Measurements from ENCODE around the gene FRS3. TPM values are rescaled to one million over a fixed set of nuclear protein-coding genes. Genes with fewer than 3 reads are reported as not detected.

Gene FRS3
- total RNA-seq, 1 experiment from 2014 or later, result 4.3 TPM

DNA sequence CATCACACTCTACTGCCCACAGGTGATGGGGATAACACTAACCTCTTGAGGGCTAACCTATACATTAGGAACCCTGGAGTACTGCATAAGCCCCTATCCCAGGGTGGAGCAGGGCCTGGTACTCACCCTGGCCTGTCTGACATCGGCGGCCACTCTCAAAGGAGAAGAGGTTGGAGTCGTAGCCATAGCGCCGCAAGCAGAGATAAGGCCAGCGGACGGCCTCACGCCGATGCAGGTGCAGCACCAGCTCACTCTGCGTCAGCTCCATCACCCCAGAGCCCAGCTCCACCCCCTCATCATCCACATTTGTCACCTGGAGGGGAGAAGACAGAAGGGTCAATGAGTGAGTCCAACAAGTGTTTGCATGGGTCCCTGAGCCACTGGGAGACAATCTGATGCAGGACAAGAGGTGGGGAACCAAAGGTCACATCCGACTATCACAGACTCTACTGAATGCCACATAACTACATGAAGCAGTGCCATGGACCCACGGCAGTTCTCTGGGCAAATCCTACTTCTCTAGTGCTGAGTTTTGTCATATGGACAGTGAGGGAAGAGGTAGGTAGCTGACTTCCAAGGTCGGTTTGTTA lies 4.3 kb downstream of the FRS3 start:
- Mint-ChIP-seq H3K9me3 (ENCODE audit: unreplicated experiment) (no peaks in the 10 kb centered on the region), H3K36me3 (ENCODE audit: insufficient read depth, unreplicated experiment) (peaks cover 11% of the 10 kb centered on the region), H3K4me3 (ENCODE audit: unreplicated experiment) (no peak overlapping the region), H3K27me3 (ENCODE audit: insufficient read depth, unreplicated experiment) (no peaks in the 10 kb centered on the region), H3K4me1 (ENCODE audit: low read depth, unreplicated experiment) (no peaks in the 10 kb centered on the region), H3K27ac (ENCODE audit: unreplicated experiment) (no peak overlapping the region)
- Histone ChIP-seq H3K4me1 (no peaks in the 10 kb centered on the region), H3K4me3 (ENCODE audit: low read depth, low read length) (no peak overlapping the region), H3K36me3 (ENCODE audit: control insufficient read depth, insufficient read depth, low read length) (peaks cover 5% of the 10 kb centered on the region), H3K27me3 (replicated peaks; ENCODE audit: control insufficient read depth, insufficient read depth, low read length) (no peaks in the 10 kb centered on the region), H3K9me3 (no peaks in the 10 kb centered on the region)
- DNase-seq, result no peak
- ChIA-PET POLR2A (no interaction called here), CTCF (interaction anchor here (0.6 to 2.3 kb wide), 8 partner anchors 12 to 120 kb away, joined by 3 to 11 read pairs (median 4); partner anchors contain the start of genes TOMM6 and USP49)
- intact Hi-C loops (cut with micrococcal nuclease; ENCODE audit: unreplicated experiment), result no loop called here
- TF ChIP-seq CTCF (IDR thresholded peaks at IDR 0.05; ENCODE audit: insufficient read depth in 1 of 2, low read depth in 1 of 2, low read length in 1 of 2, severe bottlenecking in 1 of 2, unreplicated experiment in 1 of 2), result no peak
- no TSS peak for BruUV-seq (replicated peaks)

DNA sequence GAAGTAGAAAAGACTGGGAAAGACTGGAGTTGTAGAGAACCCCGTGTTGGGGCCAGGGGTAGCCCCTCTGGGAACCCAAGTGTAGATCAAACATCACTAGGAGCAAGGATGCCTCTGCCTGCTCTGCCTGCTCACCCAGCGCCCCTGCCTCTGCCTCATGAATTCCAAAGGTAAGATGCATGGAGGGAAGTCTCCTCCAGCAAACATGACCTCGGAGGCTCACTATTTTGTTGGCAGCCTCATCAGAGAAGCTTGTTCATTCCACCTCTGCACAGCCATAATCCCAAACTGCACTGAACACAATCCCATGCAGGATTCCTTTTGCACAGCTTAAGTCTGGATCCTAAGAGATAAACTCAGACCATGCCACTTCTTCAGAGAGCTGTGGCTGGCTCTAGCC lies 4.9 kb downstream of the FRS3 start:
- H3K36me3 ChIP-seq (ENCODE audit: control insufficient read depth, insufficient read depth, low read length), result peaks cover 5% of the 10 kb centered on the region
- intact Hi-C loops (cut with micrococcal nuclease; ENCODE audit: unreplicated experiment), result no loop called here
- CTCF ChIA-PET, result interaction anchor here (0.7 to 2.3 kb wide), 4 partner anchors 12 to 62 kb away, joined by 3 to 11 read pairs (median 5); partner anchors contain the start of gene TOMM6

More for the DNA sequence above, 4.9 kb downstream of the FRS3 start:
- H3K9me3 Mint-ChIP-seq (ENCODE audit: unreplicated experiment), result no peaks in the 10 kb centered on the region
- H3K27ac Mint-ChIP-seq (ENCODE audit: unreplicated experiment), result no peak overlapping the region
- no peaks in the 10 kb centered on the region for H3K4me1 Mint-ChIP-seq (ENCODE audit: low read depth, unreplicated experiment)
- DNase-seq, result no peak
- Histone ChIP-seq H3K9me3 (no peaks in the 10 kb centered on the region), H3K27me3 (replicated peaks; ENCODE audit: control insufficient read depth, insufficient read depth, low read length) (no peaks in the 10 kb centered on the region), H3K4me1 (no peaks in the 10 kb centered on the region), H3K4me3 (ENCODE audit: low read depth, low read length) (no peak overlapping the region)
- no peak overlapping the region for H3K4me3 Mint-ChIP-seq (ENCODE audit: unreplicated experiment)
- POLR2A ChIA-PET, result no interaction called here
- TF ChIP-seq CTCF (IDR thresholded peaks at IDR 0.05; ENCODE audit: insufficient read depth in 1 of 2, low read depth in 1 of 2, low read length in 1 of 2, severe bottlenecking in 1 of 2, unreplicated experiment in 1 of 2), result no peak
- no peaks in the 10 kb centered on the region for H3K27me3 Mint-ChIP-seq (ENCODE audit: insufficient read depth, unreplicated experiment)
- BruUV-seq (replicated peaks), result no TSS peak
- peaks cover 11% of the 10 kb centered on the region for H3K36me3 Mint-ChIP-seq (ENCODE audit: insufficient read depth, unreplicated experiment)
